HG02970 (cell line): Measurements from ENCODE around the gene RSPH9.

Experiments
- ATAC-seq: cut with Tn5 transposase; IDR thresholded peaks from one replicate; pipeline ENCODE4 v1.9.1; 2021; ENCODE audit warnings: mild to moderate bottlenecking, moderate library complexity, moderate number of reproducible peaks; ENCODE audit not compliant: unreplicated experiment, low FRiP score

Gene RSPH9

DNA sequence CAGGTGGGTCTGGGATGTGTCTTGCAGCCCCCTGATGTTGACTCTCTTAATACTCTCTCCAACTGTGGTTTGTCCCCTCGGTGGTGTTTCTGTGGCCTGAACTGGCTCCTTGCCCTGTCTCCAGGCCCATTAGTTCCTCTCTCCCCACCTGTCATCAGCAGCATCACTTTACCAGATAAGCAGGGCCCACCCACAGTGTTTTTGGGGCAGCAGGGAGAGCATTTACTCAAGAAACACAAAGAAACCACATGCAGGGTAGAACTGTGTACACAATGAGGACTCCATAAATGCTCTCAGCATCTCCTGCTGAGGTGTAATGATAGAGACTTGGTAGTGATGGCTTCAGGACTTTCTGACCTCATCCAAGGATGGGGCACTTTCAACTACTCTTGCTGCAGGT is 62.9 kb downstream of the RSPH9 start:
- ATAC-seq: no peak

DNA sequence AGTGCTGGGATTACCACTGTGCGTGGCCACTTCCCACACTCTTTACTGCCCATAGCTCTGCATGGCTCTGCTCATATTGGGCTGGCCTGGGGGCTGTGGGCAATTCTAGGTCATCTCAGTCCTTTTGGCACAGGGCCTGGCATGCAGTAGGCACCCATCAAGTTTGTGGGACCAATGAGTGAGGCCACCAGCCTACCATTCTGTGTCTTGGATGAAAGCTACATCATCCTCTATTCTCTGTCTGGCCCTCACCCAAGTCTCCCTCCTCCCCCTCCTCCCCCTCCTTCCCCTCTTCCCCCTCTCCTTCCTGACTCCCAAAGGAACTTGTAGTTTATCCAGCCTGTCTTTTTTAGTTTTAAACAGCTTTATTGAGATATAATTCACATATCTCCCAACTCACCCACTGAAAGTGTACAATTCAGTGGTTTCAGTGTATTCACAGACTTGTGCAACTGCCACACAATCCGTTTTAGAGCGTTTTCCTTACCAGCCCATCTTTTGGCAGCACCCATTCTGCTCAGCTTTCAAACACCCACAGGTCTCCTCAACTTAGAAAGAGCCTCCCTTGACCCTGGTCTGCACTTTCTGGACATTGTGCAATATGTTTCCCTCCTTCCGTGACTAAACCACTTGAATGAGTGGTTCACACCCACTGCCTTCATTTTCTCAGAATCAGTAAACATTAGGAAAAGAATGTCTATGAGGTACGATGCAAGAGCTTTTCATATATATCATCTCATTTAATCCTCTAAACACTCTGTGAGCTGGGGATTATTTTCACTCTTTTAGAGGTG is 64.2 kb downstream of the RSPH9 start:
- no peak for ATAC-seq

DNA sequence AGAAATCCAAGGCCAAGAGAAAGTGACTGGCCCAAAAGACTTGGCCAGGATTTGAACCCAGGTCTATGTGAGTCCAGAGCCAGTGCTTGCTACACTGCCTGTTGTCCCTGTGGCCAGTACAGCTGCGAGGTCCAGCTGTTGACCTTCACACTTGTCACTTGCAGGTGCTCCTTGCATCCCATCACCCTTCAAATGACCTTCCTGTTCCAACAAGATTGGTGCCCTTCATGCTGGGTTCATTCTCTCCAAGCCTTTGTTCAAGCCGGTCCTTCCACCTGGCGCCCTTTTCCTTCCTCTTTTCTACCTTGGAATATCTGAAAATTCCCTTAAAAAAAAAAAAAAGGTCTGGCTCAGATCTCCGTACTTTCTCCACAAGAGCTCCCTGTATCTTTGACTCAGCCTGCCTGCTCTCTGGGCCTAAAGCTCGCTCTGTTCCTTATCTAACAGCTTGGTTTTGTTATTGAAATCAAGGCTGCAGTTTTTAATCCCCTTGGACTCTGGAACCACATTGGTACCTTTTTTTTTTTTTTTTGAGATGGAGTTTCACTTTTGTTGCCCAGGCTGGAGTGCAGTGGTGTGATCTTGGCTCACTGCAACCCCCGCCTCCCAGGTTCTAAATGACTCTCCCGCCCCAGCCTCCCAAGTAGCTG is 64.9 kb downstream of the RSPH9 start:
- ATAC-seq: no peak

DNA sequence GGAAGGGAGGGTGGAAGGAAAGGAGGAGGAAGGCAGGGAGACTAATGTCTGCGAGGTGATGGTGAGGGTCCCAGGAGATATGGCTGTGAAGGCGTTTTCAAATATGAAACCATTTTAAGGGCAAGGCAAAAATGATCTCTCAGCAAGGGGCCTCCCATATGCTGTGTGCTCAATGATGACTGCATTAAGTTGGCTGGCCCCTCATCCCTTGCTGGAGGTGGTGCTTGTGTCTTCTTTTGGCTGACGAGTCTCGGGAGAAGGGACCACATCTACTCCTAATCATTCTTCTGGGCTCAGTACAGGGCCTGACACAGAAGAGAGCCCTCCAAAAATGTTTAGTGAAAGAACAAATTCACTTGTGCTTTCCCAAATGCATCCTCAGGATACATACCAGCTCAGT is 65.7 kb downstream of the RSPH9 start:
- ATAC-seq: no peak

DNA sequence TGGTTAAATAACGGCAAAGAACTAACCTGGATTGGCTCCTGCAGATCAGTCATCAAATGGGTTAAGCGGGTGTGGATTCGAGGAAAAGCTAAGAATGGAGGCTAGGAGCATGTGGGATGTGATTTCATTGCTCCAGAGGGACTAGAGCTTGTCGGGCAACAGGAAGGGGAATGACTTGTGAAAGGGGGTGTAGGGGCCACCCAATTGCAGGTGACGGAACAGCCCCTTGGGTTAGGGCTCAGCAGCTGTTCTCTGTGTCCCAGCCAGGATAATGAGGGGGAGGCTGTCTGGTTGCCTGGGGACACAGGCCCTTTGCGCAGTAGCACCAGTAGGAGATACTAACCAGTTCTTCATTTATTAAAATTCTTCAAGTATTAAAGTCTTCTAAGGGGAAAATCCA is 67.7 kb downstream of the RSPH9 start:
- ATAC-seq: no peak

DNA sequence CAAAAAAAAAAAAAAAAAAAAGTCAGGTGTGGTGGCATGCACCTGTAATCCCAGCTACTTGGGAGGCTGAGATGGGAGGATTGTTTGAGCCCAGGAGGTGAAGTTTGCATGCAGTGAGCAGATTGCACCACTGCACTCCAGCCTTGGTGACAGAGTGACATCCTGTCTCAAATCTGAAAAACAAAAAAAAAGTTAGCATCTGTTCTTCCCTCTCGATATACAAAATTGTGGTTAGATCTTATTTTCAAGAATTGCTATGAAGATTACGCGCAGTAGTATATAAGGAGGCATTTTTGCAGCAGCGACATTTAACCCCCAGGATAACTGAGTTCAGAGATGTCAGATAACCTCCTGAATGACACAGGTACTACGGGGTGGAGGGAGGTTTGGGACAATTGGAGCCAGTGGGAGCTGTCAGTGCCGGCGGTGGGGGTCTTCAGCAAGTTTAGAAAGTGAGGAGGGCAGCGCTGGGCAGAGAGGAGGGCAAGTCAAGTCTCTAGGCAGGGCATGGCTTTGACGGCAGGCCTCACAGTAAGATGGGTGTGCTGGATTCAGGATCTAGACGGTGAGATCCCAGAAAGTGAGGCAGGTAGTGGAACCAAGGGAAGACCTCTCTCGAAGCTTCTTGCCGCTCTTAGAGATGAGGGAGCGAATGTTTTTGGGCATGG is 68.9 kb downstream of the RSPH9 start:
- no peak for ATAC-seq

DNA sequence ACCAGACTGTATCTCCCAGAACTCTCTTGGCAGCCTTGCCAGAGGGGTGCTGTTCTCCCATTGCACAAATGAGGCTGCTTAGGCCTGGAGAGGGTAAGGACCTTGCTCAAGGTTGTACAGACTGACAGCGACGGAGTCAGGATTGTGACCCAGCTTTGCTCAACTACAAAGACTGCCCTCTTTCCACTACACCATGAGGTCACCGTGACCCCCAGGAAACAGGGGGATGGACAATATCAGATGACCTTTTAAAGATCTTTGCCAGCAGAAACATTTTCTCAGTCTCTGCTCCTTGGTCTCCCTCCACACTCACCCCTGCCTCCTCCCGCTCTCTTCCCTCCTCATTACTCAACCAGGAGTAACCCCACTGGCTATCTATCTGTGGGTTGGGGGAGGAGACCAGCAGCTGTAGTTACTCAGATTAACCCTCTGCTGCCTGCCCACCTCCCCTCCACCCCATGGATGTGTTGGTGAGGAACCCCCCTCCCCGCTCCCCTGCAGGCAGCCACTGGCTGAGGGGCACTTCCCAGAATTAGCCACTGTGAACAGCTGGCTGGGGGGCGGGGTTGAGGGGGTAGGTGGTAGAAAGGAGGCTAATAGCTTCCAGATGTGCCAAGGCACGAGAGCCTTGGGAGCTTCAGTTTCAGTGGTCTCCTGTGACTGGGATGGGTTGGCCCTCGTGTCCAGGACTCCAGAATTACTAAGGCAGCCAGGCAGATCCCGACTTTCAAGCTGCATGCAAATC is 69.6 kb downstream of the RSPH9 start:
- no peak for ATAC-seq

DNA sequence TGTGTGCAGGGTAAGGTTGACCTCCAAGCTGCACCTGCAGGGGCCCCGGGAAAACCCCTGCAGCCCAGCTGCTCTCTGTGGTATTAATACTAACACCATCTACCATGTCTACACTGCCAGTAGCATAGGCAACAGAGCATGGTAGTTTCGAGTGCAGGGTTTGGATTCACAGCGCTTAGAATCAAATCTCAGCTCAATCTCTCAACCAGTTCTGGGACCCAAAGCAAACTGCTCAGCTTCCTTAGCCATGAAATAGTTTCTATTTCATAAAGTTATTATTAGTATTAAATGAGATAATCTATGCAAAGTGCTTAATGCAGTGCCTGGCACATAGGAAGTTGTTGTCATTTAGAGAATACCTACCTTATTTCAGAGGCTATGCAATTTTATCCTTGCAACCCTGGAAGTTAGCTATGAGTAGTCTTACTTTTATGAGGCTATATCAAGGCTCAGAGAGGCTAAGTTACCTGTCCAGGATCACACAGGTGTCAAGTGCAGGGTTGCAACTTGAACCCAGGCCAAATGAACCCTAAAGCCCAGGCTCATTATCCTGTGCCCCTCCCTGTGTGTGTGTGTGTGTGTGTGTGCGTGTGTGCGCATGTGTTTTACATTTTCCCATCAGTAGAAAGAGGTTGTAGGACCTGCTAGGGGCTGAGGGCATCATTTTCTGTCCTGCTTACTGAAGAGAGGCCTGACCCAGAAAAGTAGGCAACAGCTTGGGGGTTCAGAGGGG is 70.4 kb downstream of the RSPH9 start:
- ATAC-seq: peak; percentile 72

DNA sequence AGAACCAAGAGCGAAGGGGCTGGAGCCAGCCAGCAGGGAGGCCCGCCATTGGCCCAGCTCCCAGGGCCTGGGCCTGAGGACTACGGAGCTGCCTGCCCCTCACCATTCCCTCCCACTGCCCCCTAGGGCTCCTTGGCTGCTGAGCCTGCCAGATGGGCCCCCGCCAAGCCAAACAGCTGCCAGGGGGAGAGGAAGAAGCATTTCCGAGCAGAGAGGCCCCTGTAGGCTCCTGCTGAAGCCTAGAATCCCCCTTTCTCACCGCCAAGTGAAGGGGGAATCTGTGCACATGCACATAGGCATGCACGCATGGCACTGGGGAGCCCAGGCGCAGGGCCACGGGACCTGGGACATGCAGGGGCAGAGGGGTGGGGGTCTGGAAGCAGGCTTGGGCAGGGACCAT is 71.3 kb downstream of the RSPH9 start:
- ATAC-seq: no peak

DNA sequence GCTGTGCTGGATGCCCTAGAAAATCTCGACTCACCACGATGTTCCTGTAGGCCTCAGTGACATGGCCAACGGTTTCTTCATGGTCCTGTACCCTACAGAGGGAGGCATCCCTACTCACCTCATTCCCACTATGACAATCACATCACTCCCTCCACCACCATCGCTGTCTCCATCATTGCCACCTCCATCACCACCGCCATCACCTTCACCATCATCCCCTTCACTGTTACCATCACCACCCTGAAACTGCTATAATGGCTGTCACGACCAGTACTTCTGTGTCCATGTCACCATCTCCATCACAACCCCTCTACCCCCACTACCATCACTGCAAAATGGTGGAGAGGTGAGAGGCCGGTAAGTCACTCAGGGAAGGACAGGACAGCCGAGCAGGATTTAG is 72.6 kb downstream of the RSPH9 start:
- no peak for ATAC-seq

DNA sequence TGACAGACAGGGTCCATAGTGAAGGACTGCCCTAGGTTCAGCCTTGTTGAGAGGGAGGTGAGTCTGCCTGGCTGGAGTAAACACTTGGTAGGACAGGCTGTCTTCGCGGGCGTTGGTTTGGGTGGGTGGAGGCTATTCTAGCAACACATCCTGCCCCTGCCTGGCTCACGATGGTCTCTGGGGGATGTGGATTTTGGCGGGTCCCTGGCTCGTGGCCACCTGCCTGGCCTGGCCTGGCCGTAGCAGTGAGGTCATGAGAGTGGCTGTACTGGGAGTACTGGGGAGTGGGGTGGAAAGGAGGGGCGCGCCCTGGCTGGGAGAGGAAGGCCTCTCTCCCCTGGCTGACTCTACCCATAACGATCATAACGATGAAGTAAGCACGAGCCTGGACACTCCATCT is 73.0 kb downstream of the RSPH9 start:
- ATAC-seq: no peak

DNA sequence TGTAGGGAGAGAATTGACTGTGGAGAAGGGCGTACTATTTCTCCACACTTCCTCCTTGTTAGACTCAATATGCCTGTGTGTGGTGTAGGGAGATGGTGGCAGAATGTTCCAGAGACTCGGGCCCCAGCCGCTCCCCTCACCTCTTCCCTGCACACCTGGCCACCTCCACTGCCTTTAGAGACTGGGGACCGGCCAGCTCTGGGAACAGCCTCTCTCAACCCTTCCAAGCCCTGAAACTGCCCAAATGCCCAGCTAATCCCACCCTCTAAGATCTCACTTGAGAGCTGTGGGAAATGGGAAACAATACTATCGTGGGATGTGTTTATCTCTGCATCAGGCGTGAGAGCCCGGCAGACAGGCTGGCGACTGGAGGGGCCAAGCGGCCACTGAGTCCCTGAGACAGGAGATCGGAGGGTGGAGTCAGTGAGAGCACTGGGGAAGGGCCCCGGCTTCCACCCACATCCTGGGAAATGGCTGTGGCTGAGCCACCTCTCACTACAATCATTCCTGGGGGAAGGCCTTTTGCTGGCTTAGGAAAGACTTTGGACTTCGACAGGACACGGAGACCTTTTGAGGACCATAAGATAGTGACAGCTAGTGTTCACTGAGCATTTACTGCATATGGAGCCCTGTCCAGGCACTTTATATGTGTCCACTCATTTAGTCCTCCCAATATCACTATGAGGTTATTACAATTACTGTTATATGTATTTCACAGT is 73.7 kb downstream of the RSPH9 start:
- no peak for ATAC-seq

DNA sequence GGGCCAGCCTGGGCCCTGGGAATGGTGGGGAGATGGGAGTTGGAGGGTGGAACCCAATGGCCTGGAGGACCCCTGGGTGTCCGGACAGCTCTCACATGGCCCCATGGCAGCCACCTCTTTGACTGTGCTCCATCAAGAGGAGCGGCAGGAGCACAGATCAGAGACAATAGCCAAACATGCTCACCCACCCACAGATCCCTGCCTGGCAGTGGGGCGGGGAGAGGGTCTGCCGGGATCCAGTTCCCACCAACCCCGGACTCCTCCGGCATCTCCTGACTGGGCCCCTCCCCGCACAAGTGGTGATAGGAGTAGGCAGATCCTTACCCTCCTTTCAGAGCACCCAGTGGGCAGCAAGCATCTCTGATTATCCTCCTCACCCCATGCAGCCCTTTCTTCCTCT is 74.7 kb downstream of the RSPH9 start:
- no peak for ATAC-seq

DNA sequence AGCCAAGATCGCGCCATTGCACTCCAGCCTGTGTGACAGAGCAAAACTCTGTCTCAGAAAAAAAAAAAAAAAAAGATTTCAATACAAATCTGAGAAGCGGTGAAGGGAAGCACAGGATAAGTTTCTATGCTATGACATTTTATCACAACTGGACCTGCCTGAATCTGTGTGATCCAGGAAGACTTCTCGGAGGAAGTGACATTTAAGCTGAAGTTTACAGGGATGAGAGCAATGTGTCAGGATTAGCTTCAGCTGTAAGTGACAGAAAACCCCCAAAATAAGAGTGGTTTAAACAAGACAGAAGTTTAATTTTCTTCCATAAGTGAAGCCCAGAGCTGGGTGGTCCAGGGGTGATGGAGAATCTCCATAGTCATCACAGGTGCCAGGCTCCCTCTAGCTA is 76.2 kb downstream of the RSPH9 start:
- ATAC-seq: no peak
